ENCODE data around the gene BEAN1. TPM values are rescaled to one million over a fixed set of nuclear protein-coding genes. Genes with fewer than 3 reads are reported as not detected.
A peak's percentile ranks its signal among the peaks of the same experiment; 100 is the strongest.

Gene BEAN1
- total and polyA plus RNA-seq, 8 donors: 0.40 to 3.7 (median 0.55) TPM; not detected in 5

DNA sequence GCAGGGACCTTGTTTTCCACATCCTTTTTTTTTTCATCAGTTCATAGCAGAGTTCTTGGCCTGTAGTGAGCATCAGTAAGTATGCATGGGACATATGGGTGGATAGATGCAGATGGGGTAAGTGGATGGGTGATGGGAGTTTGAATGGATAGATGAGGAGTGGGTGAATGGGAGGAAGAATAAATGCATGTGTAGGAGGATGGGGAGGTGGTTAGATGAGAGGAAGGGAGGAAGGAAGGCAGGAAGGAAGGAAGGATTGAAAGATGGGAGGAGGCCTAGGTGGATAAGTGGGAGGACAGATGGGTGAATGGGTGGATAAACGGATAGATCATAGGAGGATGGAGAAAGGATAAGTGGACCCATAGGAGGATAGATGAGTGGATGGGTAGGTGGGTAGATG, 3.9 kb upstream of the BEAN1 start:
- WGBS, 5 donors: 89 to 98% (median 94%) methylated on average over 1 of the region's 1 CpG
- no peaks in the 10 kb centered on the region for H3K36me3 ChIP-seq
- DNase-seq: no peak
- intact Hi-C loops (cut with DNase I; ENCODE audit: low total_unique reads): no loop called here
- no peaks in the 10 kb centered on the region for H3K9me3 ChIP-seq
- no peak overlapping the region for H3K27ac ChIP-seq
- TF ChIP-seq EP300 (IDR thresholded peaks at IDR 0.05) (no peak), POLR2A (IDR thresholded peaks at IDR 0.05) (no peak), POLR2AphosphoS5 (IDR thresholded peaks at IDR 0.05) (no peak)
- TF ChIP-seq, protein P1, sequence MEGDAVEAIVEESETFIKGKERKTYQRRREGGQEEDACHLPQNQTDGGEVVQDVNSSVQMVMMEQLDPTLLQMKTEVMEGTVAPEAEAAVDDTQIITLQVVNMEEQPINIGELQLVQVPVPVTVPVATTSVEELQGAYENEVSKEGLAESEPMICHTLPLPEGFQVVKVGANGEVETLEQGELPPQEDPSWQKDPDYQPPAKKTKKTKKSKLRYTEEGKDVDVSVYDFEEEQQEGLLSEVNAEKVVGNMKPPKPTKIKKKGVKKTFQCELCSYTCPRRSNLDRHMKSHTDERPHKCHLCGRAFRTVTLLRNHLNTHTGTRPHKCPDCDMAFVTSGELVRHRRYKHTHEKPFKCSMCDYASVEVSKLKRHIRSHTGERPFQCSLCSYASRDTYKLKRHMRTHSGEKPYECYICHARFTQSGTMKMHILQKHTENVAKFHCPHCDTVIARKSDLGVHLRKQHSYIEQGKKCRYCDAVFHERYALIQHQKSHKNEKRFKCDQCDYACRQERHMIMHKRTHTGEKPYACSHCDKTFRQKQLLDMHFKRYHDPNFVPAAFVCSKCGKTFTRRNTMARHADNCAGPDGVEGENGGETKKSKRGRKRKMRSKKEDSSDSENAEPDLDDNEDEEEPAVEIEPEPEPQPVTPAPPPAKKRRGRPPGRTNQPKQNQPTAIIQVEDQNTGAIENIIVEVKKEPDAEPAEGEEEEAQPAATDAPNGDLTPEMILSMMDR (IDR thresholded peaks at IDR 0.05): no peak
- H3K4me3 ChIP-seq: no peak overlapping the region
- H3K4me1 ChIP-seq: peaks cover 17 to 21% (median 19%) of the 10 kb centered on the region in 4 donors
- peaks cover 15 to 67% (median 27%) of the 10 kb centered on the region in 3 donors for H3K27me3 ChIP-seq

DNA sequence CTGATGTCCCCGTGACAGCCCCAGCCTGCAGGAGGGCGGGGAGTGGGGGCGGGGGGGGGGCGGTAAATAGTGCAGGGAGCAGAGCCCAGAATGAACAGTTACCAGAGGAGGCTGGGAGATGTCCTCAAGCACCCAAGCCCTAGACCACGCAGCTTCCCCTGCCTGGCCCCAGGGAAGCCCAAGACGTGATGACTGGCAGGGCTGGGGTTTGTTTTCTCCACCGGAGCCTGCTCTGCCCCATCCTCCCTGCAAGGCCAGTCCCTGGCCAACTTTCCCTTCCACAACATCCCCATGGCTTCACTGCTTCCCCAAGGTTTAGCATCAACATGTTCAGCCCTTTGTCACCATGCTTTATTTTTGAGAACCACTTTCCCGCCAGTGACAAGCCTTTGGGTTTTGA, 1.4 kb upstream of the BEAN1 start:
- Histone ChIP-seq H3K4me1 (peaks cover 18 to 29% (median 23%) of the 10 kb centered on the region in 4 donors), H3K27ac (no peak overlapping the region), H3K9me3 (no peaks in the 10 kb centered on the region), H3K27me3 (peaks cover 15 to 85% (median 40%) of the 10 kb centered on the region in 3 donors), H3K4me3 (no peak overlapping the region), H3K36me3 (no peaks in the 10 kb centered on the region)
- TF ChIP-seq POLR2AphosphoS5 (IDR thresholded peaks at IDR 0.05) (no peak), POLR2A (IDR thresholded peaks at IDR 0.05) (no peak), EP300 (IDR thresholded peaks at IDR 0.05) (no peak)
- TF ChIP-seq, protein P1 (IDR thresholded peaks at IDR 0.05): no peak
- intact Hi-C loops (cut with DNase I; ENCODE audit: low total_unique reads): no loop called here
- 12 to 30% (median 20%) methylated on average over 6 to 8 of the region's 8 CpGs for WGBS, 5 donors
- DNase-seq: no peak

DNA sequence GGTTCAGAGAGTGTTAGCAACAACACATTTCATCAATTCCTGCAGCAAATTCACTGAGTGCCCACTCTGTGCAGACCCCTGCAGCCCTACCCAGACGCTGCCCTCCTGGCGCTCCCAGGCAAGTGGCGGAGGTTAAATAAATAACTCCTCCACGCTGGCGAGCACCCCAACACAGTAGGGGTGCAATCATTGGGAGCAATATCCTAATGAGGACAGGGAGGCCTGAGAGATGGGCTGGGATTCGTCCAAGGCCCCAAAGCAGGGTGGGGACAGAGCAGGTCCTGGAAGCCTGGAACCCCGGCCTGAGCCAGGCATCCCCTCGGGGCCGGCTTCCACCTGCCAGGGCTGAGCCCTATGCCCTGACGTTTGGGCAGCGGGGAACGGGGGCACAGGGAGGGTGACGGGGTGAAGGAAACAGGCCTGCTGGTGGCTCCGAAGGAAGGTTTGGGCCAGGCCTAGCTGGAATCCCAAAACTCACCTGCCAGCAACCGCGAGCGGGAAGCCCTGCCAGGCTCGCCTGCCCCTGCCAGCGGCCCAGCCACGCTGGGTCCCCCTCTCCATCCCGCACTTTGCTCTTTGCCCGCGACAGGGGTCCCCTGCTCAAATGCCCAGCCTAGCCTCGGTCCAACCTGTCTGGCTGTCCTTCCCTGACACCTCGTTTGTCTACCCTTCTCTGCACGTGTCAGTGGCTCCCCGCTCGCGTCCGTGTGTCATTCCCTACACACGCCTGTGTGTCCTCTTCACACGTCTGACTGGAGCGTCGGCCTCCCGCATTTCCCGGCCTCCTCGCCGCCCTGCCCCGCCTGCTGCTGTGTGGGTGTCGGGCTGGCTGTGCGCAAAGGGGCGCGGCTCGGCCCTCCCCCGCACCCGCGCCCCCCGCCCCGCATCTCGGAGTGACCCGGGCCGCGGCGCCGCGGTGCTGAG, 721 bp upstream of the BEAN1 start:
- Histone ChIP-seq H3K4me3 (peak overlapping the region; percentile 35 to 67 (median 40)), H3K27ac (no peak overlapping the region), H3K4me1 (peaks cover 18 to 29% (median 23%) of the 10 kb centered on the region in 4 donors), H3K36me3 (no peaks in the 10 kb centered on the region), H3K9me3 (no peaks in the 10 kb centered on the region), H3K27me3 (peaks cover 15 to 87% (median 40%) of the 10 kb centered on the region in 3 donors)
- peak in 1 of 2 donors; percentile 65 for DNase-seq
- WGBS, 5 donors: 6 to 19% (median 9%) methylated on average over 17 to 56 of the region's 56 CpGs
- intact Hi-C loops (cut with DNase I; ENCODE audit: low total_unique reads): no loop called here
- TF ChIP-seq, protein P1 (IDR thresholded peaks at IDR 0.05): no peak
- TF ChIP-seq POLR2A (IDR thresholded peaks at IDR 0.05): no peak
- no peak for TF ChIP-seq POLR2AphosphoS5 (IDR thresholded peaks at IDR 0.05)
- TF ChIP-seq EP300 (IDR thresholded peaks at IDR 0.05): no peak

DNA sequence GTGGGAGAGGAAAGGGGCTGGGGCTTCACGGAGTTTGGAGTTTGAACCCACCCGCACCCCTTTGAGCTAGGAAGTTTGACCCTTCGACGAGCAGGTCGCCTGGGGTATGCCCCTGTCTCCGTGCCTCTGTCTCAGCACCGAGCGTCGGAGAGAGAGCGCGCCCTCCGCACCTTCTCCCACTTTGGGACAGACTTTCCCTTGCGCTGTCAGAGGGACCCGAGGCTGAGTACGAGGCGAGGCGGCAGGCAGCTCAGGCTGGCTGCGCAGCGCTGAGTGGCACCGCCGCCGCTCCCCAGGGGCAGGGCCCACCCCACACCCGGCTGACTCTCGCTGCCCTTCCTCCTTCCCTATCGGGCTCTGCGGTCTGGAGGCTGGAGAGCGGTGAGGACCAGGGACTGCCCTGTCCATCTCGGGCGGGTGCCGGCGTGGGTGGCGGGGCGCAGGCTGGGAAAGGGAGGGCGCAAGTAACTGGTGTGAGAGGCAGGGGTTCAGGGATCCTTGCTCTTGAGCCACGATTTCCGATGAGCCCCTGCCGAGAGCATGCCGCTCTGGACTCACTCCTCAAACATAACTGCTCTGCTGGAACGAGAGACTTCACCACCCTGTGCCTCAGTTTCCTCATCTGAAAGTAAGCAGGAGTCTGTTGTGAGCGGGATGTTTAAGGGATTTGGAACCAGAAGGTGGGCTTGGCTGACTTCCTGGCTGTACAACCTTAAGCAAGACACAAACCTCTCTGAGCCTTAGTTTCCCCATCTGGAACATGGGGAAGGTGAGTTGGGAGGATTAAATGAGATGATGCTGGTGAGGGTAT, 981 bp downstream of the BEAN1 start:
- DNase-seq: peak in 1 of 2 donors; percentile 65

More for the DNA sequence above, 981 bp downstream of the BEAN1 start:
- Histone ChIP-seq H3K27me3 (peaks cover 15 to 92% (median 40%) of the 10 kb centered on the region in 3 donors), H3K36me3 (no peaks in the 10 kb centered on the region), H3K27ac (no peak overlapping the region), H3K4me1 (peaks cover 18 to 29% (median 23%) of the 10 kb centered on the region in 4 donors), H3K9me3 (no peaks in the 10 kb centered on the region), H3K4me3 (peak overlapping the region; percentile 45 to 67 (median 53))
- TF ChIP-seq EP300 (IDR thresholded peaks at IDR 0.05) (no peak), POLR2A (IDR thresholded peaks at IDR 0.05) (no peak)
- intact Hi-C loops (cut with DNase I; ENCODE audit: low total_unique reads): no loop called here
- WGBS, 5 donors: 3 to 5% (median 3%) methylated on average over 30 to 40 of the region's 40 CpGs
